Measurements from ENCODE around the gene PARD3. TPM values are rescaled to one million over a fixed set of nuclear protein-coding genes. Genes with fewer than 3 reads are reported as not detected.

PARD3 gene
- total RNA-seq, 3 donors from 2014 or later: 39.5 to 87.9 (median 47.0) TPM

DNA sequence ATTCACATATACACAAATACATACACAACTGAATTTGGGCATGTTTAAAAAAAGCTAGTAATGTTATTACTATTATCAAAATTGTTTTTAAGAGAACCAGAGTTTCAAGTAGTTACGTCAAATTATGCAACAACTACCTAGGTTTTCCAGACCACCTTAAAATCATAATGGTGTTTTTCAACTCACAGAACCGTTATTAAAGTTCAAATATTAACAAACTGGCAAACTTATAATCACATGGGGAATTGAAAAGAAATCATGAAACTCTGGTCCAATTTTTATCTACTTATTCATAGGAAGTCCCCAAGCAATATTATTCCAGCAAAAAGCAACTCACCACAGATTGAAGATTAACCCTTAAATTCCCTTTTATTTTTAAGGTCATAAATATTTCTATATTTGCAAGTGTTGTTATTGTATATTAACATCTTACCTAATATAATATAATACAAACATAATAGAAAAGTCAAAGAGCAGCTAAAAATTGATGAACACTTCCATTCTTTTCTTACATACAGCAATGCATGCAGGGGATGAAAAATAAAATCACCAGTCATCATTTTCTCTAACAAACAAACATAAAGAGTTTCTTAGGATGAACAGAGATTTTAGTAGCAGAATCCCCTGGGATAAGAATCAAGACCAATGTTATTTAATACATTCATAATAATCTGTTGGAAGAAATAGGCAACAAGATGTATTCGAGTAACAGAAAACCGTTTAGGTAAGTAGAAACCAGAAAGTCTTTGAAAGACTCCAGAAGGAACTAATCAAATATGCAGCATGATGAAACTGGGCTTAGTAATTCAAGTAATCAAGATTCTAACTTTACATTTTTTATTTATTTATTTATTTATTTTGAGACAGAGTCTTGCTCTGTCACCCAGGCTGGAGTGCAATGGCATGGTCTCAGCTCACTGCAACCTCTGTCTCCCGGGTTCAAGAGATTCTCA lies 391.1 kb downstream of the PARD3 start:
- no peaks in the 10 kb centered on the region for H3K36me3 ChIP-seq (ENCODE audit: low read depth)
- intact Hi-C loops (cut with DNase I, micrococcal nuclease): no loop called here
- TF ChIP-seq, protein P1, sequence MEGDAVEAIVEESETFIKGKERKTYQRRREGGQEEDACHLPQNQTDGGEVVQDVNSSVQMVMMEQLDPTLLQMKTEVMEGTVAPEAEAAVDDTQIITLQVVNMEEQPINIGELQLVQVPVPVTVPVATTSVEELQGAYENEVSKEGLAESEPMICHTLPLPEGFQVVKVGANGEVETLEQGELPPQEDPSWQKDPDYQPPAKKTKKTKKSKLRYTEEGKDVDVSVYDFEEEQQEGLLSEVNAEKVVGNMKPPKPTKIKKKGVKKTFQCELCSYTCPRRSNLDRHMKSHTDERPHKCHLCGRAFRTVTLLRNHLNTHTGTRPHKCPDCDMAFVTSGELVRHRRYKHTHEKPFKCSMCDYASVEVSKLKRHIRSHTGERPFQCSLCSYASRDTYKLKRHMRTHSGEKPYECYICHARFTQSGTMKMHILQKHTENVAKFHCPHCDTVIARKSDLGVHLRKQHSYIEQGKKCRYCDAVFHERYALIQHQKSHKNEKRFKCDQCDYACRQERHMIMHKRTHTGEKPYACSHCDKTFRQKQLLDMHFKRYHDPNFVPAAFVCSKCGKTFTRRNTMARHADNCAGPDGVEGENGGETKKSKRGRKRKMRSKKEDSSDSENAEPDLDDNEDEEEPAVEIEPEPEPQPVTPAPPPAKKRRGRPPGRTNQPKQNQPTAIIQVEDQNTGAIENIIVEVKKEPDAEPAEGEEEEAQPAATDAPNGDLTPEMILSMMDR (IDR thresholded peaks at IDR 0.05): no peak
- H3K4me1 ChIP-seq (ENCODE audit: low read depth): no peaks in the 10 kb centered on the region
- no peak overlapping the region for H3K4me3 ChIP-seq
- no peaks in the 10 kb centered on the region for H3K9me3 ChIP-seq
- DNase-seq (no peak), ATAC-seq (no peak)

DNA sequence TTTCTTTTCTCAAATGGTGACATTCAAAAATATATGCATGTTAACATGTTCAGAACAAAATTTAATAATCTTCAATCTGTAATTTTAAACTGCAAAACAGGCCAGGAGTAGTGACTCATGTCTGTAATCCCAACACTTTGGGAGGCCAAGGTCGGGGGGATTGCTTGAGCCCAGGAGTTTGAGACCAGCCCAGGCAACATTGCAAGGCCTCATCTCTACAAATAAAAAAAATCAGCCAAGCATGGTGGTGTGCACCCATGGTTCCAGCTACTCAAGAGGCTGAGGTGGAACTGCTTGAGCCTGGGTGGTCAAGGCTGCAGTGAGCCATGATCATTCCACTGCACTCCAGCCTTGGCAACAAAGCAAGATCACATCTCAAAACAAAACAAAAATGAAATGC lies 394.3 kb downstream of the PARD3 start:
- no peak overlapping the region for H3K4me3 ChIP-seq
- H3K4me1 ChIP-seq (ENCODE audit: low read depth): no peaks in the 10 kb centered on the region
- intact Hi-C loops (cut with DNase I, micrococcal nuclease): no loop called here
- DNase-seq (no peak), ATAC-seq (no peak)
- no peaks in the 10 kb centered on the region for H3K36me3 ChIP-seq (ENCODE audit: low read depth)
- H3K9me3 ChIP-seq: no peaks in the 10 kb centered on the region
- TF ChIP-seq, protein P1 (IDR thresholded peaks at IDR 0.05): no peak

DNA sequence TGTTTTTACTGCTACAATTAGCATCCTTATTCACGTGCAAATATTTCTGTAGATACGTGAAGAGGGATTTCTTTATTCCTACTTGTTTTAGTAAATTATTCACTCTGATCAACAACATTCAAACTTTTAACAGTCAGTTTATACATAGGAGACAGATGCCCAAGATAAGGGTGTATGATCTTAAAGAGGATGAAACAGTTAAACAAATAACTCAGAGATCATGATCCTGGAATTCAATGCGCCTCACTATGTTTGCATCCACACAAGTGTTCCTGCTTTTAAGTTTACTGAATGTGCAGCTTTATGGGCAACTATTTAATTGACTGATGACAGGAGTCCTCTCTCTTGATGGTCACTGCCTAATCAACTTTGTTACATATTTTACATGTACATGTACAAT lies 394.8 kb downstream of the PARD3 start:
- Histone ChIP-seq H3K9me3 (no peaks in the 10 kb centered on the region), H3K4me1 (ENCODE audit: low read depth) (no peaks in the 10 kb centered on the region), H3K36me3 (ENCODE audit: low read depth) (no peaks in the 10 kb centered on the region), H3K4me3 (no peak overlapping the region)
- ATAC-seq (no peak), DNase-seq (no peak)
- TF ChIP-seq, protein P1 (IDR thresholded peaks at IDR 0.05): no peak
- intact Hi-C loops (cut with DNase I, micrococcal nuclease): no loop called here

DNA sequence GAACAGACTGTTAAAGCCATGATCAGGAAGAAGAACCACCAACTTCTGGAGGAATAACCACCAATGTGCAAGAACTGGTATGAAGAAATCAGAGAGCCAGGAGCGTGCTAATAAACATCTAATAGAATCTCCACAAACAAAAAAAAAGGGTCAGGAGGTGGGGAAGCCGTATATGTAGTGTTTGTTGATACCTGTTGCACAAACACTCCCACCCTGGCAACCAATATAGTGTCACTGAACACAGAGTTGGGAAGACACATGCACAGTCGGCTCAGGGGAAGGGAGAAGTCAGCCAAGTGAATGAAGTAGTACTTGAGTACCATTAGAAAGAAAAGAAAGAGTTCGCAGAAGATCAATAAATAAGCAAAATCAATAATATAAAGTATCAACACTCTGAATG lies 400.1 kb downstream of the PARD3 start:
- Histone ChIP-seq H3K4me3 (no peak overlapping the region), H3K9me3 (no peaks in the 10 kb centered on the region), H3K36me3 (ENCODE audit: low read depth) (no peaks in the 10 kb centered on the region), H3K4me1 (ENCODE audit: low read depth) (no peaks in the 10 kb centered on the region)
- intact Hi-C loops (cut with DNase I, micrococcal nuclease): no loop called here
- ATAC-seq: no peak
- no peak for DNase-seq
- TF ChIP-seq, protein P1 (IDR thresholded peaks at IDR 0.05): no peak

DNA sequence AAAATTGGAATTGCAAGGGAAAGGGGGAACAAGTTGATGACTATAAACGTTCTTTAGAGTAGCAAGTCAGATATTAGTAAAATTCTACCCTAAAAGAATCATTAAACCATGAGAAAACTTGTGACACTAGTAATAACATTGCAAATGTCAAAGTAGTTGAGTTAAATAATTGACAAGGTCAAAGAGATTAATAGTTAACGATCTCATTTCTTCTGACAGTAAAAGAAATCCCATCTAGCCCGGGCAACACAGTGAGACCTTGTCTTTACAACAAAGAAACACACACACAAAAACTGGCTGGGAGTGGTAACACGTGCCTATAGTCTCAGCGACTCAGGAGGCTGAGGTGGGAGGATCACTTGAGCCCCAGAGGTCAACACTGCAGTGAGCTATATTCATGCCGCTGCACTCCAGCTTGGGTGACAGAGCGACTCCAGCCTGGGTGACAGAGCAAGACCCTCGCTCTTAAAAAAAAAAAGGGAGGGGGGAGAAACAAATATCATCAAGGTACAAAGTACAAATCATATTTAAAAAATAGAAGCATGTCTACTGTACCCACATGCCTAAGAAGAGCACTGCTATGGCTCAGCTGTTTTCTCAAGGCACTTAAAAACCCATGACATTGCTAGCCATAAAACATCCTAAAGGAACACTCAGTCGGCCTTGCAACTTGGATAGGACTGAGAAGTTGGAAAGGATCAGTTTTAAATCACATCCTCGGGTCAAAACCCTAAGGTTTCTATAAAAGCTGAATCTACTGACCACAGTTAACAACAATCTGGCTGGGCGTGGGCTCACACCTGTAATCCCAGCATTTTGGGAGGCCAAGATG lies 401.1 kb downstream of the PARD3 start:
- TF ChIP-seq, protein P1 (IDR thresholded peaks at IDR 0.05): no peak
- intact Hi-C loops (cut with DNase I, micrococcal nuclease): no loop called here
- Histone ChIP-seq H3K4me3 (no peak overlapping the region), H3K4me1 (ENCODE audit: low read depth) (no peaks in the 10 kb centered on the region), H3K36me3 (ENCODE audit: low read depth) (no peaks in the 10 kb centered on the region), H3K9me3 (no peaks in the 10 kb centered on the region)
- ATAC-seq: no peak
- DNase-seq: no peak
